A549 (cell line): Measurements from ENCODE around the gene EFNB2. TPM values are rescaled to one million over a fixed set of nuclear protein-coding genes. Genes with fewer than 3 reads are reported as not detected.

Experiments used
- ATAC-seq, 2 experiments: fragments of 200-7000 bp in 1 of 2; fragments of >200 bp in 1 of 2; cut with Nextera tagmentation in 1 of 2; cut with Tn5 transposase in 1 of 2; 3 replicates each; pipeline versions ENCODE4 v1.8.0 to v1.9.1; 2018 to 2020; ENCODE audit warnings: mild to moderate bottlenecking in 1 of 2, moderate library complexity in 1 of 2
- CTCF ChIA-PET: fragments of 300-600 bp; sonication (Branson Sonifier 250); formaldehyde crosslinking; extraction: SDS; loops from one replicate; lab custom pipeline; 2021; ENCODE audit warnings: antibody characterized with exemption, inconsistent platforms; lab: Yijun Ruan, JAX
- POLR2A ChIA-PET: fragments of 350-600 bp; formaldehyde crosslinking; extraction: SDS; loops from one replicate; lab custom pipeline; 2021; ENCODE audit warnings: antibody characterized with exemption, inconsistent platforms; lab: Yijun Ruan, JAX
- DNase-seq, 2 experiments: peaks; one replicate each; pipeline versions ENCODE4 v3.0.0 to v3.0.0-alpha.2; 2011 to 2016; ENCODE audit warnings: low read depth in 1 of 2, low spot score in 1 of 2
- FAIRE-seq: peaks from 2 replicates; lab custom pipeline; 2011; peaks lifted over from hg19 to GRCh38; lab: Jason Lieb, UNC
- H3K27ac ChIP-seq, 2 experiments: fragments of >200 bp; sonication (Bioruptor Twin); formaldehyde crosslinking; 3 replicates each; pipeline ENCODE4 v1.5.1; 2016 to 2017
- H3K4me1 ChIP-seq: fragments of >200 bp; sonication (Bioruptor Twin); formaldehyde crosslinking; 3 replicates; pipeline ENCODE4 v1.6.1; 2016
- H3K4me2 ChIP-seq: fragments of >200 bp; sonication (Bioruptor Twin); formaldehyde crosslinking; 3 replicates; pipeline ENCODE4 v1.6.1; 2016
- H3K4me3 ChIP-seq: fragments of >200 bp; sonication (Bioruptor Twin); formaldehyde crosslinking; 3 replicates; pipeline ENCODE4 v1.5.1; 2016
- H3K9me3 ChIP-seq: fragments of >200 bp; sonication (Bioruptor Twin); formaldehyde crosslinking; 3 replicates; pipeline ENCODE4 v1.6.1; 2016
- ATOH8 ChIP-seq: fragments of 250-450 bp; sonication (Bioruptor Pico); IDR thresholded peaks from 2 replicates; pipeline ENCODE4 v1.5.0; 2020; ENCODE audit warnings: low read depth, mild to moderate bottlenecking, moderate library complexity
- CHD4 ChIP-seq: fragments of 200-600 bp; sonication (generic); IDR thresholded peaks from 2 replicates; pipeline ENCODE4 v1.6.1; 2016; ENCODE audit warnings: antibody characterized with exemption, mild to moderate bottlenecking, borderline replicate concordance
- EHF ChIP-seq: fragments of 250-450 bp; sonication (Bioruptor Pico); IDR thresholded peaks from 2 replicates; pipeline ENCODE4 v1.5.0; 2020; ENCODE audit warnings: mild to moderate bottlenecking
- EHMT2 ChIP-seq: fragments of 200-600 bp; sonication (generic); IDR thresholded peaks from 2 replicates; pipeline ENCODE4 v1.6.1; 2016; ENCODE audit warnings: antibody characterized with exemption, low read depth, mild to moderate bottlenecking, moderate library complexity
- ESRRA ChIP-seq: fragments of 150-350 bp; IDR thresholded peaks from 2 replicates; pipeline ENCODE4 v1.6.1; 2014; ENCODE audit warnings: mild to moderate bottlenecking, low read length, borderline replicate concordance
- FOSB ChIP-seq: fragments of 250-450 bp; sonication (Bioruptor Pico); IDR thresholded peaks from 2 replicates; pipeline ENCODE4 v1.5.0; 2020; ENCODE audit warnings: mild to moderate bottlenecking, moderate library complexity
- FOSL2 ChIP-seq, 2 experiments: fragments of 450-650 bp in 1 of 2; fragments of >200 bp in 1 of 2; sonication (Bioruptor Twin) in 1 of 2; formaldehyde crosslinking; IDR thresholded peaks; 2 replicates each; pipeline versions ENCODE4 v1.5.0 to v1.6.1; 2016 to 2020; ENCODE audit warnings: mild to moderate bottlenecking in 1 of 2, moderate library complexity in 1 of 2
- FOXS1 ChIP-seq: fragments of 250-450 bp; sonication (Bioruptor Pico); IDR thresholded peaks from 2 replicates; pipeline ENCODE4 v1.5.0; 2020; ENCODE audit warnings: mild to moderate bottlenecking, moderate library complexity
- GATA3 ChIP-seq: IDR thresholded peaks from 2 replicates; pipeline ENCODE4 v1.6.1; 2012; ENCODE audit warnings: borderline replicate concordance
- HEYL ChIP-seq: fragments of 250-450 bp; sonication (Bioruptor Pico); IDR thresholded peaks from 2 replicates; pipeline ENCODE4 v1.8.0; 2021; ENCODE audit warnings: mild to moderate bottlenecking, moderate library complexity
- HMGXB4 ChIP-seq: fragments of 250-450 bp; sonication (Bioruptor Pico); IDR thresholded peaks from 2 replicates; pipeline ENCODE4 v1.5.0; 2021; ENCODE audit warnings: mild to moderate bottlenecking, moderate library complexity, borderline replicate concordance
- HOXB5 ChIP-seq: fragments of 250-450 bp; sonication (Bioruptor Pico); IDR thresholded peaks from 2 replicates; pipeline ENCODE4 v1.5.0; 2020; ENCODE audit warnings: mild to moderate bottlenecking, moderate library complexity
- JUN ChIP-seq, 2 experiments: fragments of >200 bp; sonication (Bioruptor Twin); formaldehyde crosslinking; IDR thresholded peaks; 2 replicates in 1 of 2; 3 replicates in 1 of 2; pipeline ENCODE4 v1.6.1; 2016 to 2017
- KDM5A ChIP-seq: fragments of 200-600 bp; sonication (generic); IDR thresholded peaks from 2 replicates; pipeline ENCODE4 v1.6.1; 2016; ENCODE audit warnings: antibody characterized with exemption, mild to moderate bottlenecking
- MAX ChIP-seq: IDR thresholded peaks from 2 replicates; pipeline ENCODE4 v1.6.1; 2012
- NFE2L2 ChIP-seq: fragments of 150-350 bp; conservative IDR thresholded peaks from 2 replicates; pipeline ENCODE4 v1.6.1; 2014; ENCODE audit warnings: low read length
- PBX3 ChIP-seq: IDR thresholded peaks from 2 replicates; pipeline ENCODE4 v1.6.1; 2012
- PHF8 ChIP-seq: fragments of 200-600 bp; sonication (generic); IDR thresholded peaks from 2 replicates; pipeline ENCODE4 v1.6.1; 2016; ENCODE audit warnings: low read depth, mild to moderate bottlenecking, antibody characterized with exemption, moderate library complexity, borderline replicate concordance
- POLR2A ChIP-seq: IDR thresholded peaks from 2 replicates; pipeline ENCODE4 v1.6.1; 2012; ENCODE audit warnings: mild to moderate bottlenecking, low read length
- TP53 ChIP-seq: fragments of 250-450 bp; sonication (Bioruptor Pico); IDR thresholded peaks from 2 replicates; pipeline ENCODE4 v1.5.0; 2021; ENCODE audit warnings: mild to moderate bottlenecking, moderate library complexity
- USF2 ChIP-seq: fragments of 450-650 bp; IDR thresholded peaks from 2 replicates; pipeline ENCODE4 v1.6.1; 2014; ENCODE audit warnings: antibody characterized with exemption
- ZC3H11A ChIP-seq: fragments of 450-650 bp; IDR thresholded peaks from 2 replicates; pipeline ENCODE4 v1.6.1; 2014; ENCODE audit warnings: antibody characterized with exemption, mild to moderate bottlenecking
- WGBS: methylation state at CpG from one replicate; pipeline ENCODE4 v1.1.6; 2017; ENCODE audit errors: missing lambda C conversion rate; 5-methylcytosine and 5-hydroxymethylcytosine counted together
- polyA plus RNA-seq, 4 experiments: library from polyadenylated mRNA; depleted of rRNA in 3 of 4; stranded (reverse); fragments of >200 nt; fragmentation: RNase III in 1 of 4; extraction: RNeasy Plus Mini Kit Qiagen cat#74134 plus additional on column Dnase treatment in 1 of 4; gene quantifications; 2 replicates in 3 of 4; 3 replicates in 1 of 4; pipeline ENCODE4 v1.2.3, GENCODE V29; 2011 to 2017

The EFNB2 gene
- polyA plus RNA-seq, 2 of the 4 experiments (the other 2 are of a cell fraction) = 1.0 to 1.3 TPM

- 79% methylated on average over 8 of the region's 8 CpGs for WGBS
- TF ChIP-seq FOSB = no peak
- TF ChIP-seq EHMT2 = no peak
- no peak for TF ChIP-seq GATA3
- no peak for TF ChIP-seq USF2
- TF ChIP-seq HOXB5 = no peak
- no peak for TF ChIP-seq PHF8
- TF ChIP-seq JUN (IDR thresholded peaks at IDR 0.05) = no peak
- no peak for TF ChIP-seq KDM5A
- TF ChIP-seq HMGXB4 (CRISPR knock-in tag) = no peak
- no peak for TF ChIP-seq NFE2L2
- no peak for TF ChIP-seq ZC3H11A
- TF ChIP-seq CHD4 = no peak
- TF ChIP-seq EHF = no peak
- no peak for TF ChIP-seq MAX
- TF ChIP-seq FOXS1 = no peak
- TF ChIP-seq TP53 (CRISPR knock-in tag) = no peak
- no peak for TF ChIP-seq ATOH8 (CRISPR knock-in tag)
- TF ChIP-seq PBX3 = no peak
- no peak for TF ChIP-seq POLR2A
- no peak for TF ChIP-seq ESRRA
- no peak overlapping the region for H3K4me2 ChIP-seq
- CTCF ChIA-PET = interaction anchor here (0.7 kb wide), 1 partner anchor 1119 kb away, joined by 3 read pairs; no protein-coding TSS in a partner anchor
- no peak for FAIRE-seq
- no peaks in the 10 kb centered on the region for H3K9me3 ChIP-seq
- ATAC-seq = no peak
- no peak overlapping the region for H3K4me3 ChIP-seq
- POLR2A ChIA-PET = no interaction called here
- no peak overlapping the region for H3K27ac ChIP-seq
- no peak for DNase-seq
- H3K4me1 ChIP-seq = no peaks in the 10 kb centered on the region
These were observed 5.9 kb downstream of the EFNB2 start for GRCh38 chr13:106529415-106530170.

- no peak for DNase-seq
- WGBS = 87% methylated on average over 7 of the region's 7 CpGs
- POLR2A ChIA-PET = no interaction called here
- no peak for TF ChIP-seq FOSL2 (IDR thresholded peaks at IDR 0.05)
- TF ChIP-seq FOSL2 (CRISPR knock-in tag; IDR thresholded peaks at IDR 0.05) = no peak
- no peak for TF ChIP-seq HEYL
- Histone ChIP-seq H3K9me3 (no peaks in the 10 kb centered on the region), H3K4me1 (no peaks in the 10 kb centered on the region), H3K4me3 (no peak overlapping the region), H3K4me2 (no peak overlapping the region), H3K27ac (no peak overlapping the region)
- no peak for ATAC-seq
- CTCF ChIA-PET = interaction anchor here (0.7 kb wide), 1 partner anchor 1118 kb away, joined by 3 read pairs; no protein-coding TSS in a partner anchor
- no peak for FAIRE-seq
These were observed 6.6 kb downstream of the EFNB2 start for GRCh38 chr13:106528718-106529414.
